ENCODE measurements around the gene ETV6.

ETV6 gene

DNA sequence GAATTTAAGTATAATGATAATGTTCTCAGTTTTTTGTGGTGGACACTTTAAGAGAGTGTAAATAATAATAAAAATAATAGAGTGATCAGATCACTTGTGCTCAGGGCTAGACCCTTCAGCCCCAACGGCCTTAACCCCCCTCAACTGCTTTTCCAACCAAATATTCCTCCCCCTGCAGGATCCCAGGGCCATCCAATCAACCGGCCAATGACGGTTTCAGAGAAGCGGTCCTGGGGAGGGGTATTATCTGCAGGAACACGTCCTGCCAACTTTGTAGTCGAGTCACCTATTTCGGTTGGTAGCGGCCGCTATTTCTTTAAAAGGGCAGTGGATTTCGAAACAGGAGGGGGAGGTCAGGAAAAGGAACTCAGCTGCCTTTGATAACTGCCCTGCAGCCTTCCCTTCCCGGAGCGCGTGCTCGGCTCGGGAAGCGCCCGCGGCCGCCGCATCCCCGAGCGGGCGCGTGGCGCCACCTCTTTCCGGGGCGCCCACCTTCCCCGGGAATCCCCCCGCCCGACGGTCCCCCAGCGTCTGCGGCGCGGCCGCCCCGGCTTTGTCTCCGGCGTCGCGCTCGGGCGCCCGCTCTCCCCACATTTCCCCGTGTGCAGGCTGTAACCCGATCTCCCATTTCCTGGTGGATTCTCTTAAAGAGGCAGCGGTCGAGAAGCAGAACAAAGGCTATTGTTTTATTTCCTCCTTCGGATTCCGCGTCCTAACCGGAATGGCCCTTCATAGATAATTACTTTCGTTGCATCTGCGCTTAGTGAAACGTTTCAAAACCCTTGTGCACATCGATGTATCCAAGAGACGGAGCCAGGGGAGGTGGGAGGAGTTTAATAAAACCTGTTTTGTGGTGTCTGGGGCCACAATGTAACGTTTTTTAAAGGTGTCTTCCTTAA, 711 bp upstream of the ETV6 start:
- peak; percentile 50 for DNase-seq

DNA sequence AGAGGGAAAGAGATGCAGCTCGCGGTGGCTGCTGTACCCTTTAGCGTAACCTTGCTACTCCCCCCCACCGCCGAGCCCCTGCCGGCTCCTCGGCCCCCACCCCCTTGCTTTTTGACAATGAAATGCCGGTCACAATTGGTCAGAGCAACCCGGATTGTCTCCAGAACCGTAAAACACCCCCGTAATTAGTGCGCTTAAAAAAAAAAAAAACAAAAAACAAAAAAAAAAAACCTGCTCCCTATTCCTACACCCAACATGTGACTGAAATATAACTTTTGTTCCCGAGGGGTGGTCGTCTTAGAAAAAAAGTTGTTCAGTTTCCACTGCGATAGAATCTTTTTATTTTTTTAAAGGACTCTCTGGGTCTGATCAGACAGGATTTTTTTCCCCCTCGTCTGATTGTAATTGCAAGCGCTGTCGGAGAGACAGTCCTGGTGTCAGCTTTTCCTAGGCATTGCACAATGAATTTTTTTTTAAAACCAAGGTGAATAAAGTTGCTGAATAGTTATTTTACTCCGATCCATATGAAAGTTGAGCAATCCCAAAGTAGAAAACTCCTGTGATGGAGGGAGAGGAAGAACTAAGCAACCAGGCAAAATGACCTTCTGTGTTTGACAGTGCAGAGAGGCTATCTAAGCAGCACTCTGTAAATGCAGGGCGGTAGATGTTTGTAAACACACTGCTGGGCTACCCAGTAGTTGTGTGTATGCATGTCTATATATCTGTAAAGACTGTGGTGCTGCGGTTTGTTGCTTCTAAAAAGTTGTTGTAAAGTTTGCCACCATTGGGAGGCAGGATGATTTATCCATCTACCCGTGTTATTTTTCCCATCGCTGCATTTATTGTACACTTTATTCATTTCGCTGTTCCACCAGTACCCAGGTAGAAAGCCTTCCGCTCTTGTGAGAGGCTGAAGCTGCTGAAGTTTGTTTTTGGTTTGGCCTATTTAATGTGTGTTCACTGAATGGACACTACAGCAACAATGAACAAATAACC, 1.1 kb downstream of the ETV6 start:
- no peak for DNase-seq

DNA sequence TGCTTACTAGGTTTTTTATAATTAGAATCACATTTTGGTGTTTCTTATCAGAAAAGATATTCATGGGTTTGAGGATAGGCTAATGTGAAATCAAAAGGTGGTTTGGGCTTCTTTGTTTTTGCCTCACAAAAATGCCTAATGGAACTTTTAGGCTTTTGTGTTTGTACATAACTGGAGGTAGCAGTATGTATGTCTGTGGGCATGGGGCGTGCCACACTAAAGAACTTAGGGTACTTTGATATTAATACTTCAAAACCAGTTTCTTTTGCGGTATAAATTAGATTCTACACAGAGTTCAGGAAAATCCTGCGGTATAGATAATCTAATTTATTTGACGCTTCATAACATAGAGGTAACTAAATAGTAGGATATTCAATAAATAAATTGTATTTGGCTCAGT, 1.9 kb downstream of the ETV6 start:
- no peak for DNase-seq

DNA sequence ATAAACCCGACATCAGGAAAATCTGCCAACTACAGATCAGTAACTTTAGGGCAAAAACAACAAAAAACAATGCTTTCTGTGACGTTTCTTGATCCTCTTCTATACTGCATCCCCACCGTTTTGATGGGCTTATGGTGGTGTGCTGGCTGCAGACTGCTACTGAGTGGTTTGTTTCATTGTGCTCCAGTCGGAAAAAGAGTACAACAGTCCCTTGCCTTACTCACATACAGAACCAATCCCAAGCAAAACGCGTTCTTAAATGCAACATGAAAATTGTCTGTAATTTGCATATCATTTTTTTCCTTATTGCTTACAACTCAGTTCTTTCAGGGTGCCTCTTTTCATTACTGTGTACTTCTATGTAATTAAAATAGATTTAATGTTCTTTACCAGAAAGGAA, 2.3 kb downstream of the ETV6 start:
- no peak for DNase-seq

DNA sequence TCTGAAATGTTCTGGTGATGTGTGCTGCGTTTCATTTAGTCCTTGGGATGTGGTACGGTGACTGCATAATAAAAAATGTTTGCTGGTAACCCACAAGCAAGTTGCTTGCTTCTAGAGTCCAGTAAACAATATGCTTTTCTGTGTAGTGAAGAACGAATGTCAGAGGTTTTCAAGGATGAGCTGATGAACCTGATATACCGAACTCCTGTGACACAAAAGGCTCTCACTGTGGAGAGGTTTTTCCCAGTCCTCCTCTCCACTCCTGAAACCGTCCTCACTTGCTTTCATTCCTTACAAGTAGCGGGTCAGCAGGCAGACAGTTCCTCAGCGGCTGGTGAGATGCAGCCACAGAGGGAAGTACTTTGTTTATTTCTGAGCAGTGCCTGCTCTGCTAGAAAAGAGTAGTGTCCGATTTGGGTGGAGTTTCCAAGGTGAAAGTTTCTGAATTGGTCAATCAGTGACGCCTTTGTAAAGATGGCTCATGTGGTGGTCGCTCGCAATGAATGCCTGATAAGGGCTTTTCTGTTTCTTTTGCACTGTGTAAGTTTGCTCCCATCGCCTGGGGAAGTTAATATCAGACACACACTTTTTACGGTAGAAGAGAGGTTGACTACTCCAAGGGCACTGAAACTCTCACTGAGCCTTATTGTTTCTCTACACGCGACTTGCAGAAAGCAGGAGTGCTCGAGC, 3.0 kb downstream of the ETV6 start:
- DNase-seq, result no peak

DNA sequence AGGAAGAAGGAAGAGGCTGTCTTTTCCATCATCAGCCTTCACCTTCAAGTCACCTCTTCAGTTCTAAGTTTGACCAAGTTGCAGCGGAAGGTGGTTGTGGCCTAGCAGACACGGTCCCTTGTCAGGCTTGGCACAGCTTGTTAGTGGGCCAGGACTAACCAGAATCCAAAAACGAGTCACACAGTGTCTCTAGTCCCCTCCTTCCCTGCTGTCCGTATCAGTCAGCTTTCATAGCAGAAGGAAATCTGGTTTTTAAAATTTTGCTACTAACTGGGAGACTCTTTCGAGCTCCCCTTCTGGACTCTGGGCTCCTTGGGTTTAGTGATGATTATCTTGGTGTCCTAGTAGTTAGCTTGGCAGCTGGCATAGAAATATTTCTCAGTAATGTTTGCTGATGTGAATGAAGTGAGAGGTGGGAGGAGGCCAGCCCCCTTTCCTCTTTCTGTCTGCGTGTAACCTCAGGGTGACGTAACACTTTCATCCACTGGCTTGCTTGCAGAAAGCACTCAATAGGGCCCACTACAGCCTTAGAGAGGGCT, 3.8 kb downstream of the ETV6 start:
- no peak for DNase-seq

DNA sequence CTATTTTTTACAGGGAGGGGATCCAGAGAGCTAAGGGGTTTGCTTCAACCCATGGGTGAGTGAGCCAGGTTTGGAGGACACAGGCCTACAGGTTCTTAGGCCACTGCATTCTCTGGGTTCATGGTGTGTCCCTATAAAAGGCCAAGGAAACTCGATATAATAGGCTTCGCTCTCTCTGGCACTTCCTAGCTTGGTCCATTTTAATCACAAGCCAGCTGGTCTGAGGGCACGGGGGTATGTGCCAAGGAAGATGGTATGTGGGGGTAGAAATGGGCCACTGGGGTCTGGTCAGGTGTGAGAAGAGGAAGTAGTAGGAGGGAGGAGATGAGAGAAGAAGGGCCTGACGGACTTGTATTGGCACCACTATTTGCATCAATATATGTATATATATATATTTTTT, 4.9 kb downstream of the ETV6 start:
- no peak for DNase-seq

DNA sequence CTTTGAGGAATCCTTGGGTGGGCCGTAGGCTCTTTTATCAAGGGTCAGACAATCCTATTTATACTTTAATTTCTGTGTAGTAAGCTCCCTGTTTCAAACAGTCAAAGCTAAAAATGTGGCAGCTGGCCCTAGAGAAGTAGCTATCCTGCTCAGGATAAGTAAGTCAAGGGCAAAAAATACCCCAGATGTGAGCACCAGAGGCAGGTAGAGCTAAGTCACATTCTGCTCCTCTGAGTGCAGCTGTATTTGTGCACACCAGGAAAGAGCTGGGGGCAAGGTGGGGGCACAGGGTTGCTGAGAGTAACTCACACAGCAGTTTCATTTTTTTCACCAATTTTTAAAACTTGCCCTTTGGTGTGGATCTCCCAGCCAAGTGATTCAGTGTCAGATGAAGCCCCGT, 5.3 kb downstream of the ETV6 start:
- no peak for DNase-seq

DNA sequence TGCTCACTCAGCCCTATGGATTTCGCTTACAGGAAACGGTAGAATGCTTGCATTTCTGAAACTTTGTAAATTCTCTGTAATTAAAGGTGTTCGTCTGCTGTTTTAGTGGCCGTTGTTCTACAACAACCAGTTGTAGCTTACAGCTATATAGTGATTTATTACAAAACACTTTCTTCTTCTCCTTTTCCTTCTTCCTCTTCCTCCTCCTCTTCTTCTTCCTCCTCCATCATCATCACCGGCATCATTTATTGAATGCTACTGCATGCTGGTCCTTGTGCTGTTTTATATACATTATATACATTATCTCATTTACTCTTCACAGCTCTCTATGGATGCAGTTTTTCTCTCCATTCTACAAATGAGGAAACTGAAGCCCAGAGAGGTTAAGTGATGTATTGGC, 6.4 kb downstream of the ETV6 start:
- no peak for DNase-seq

DNA sequence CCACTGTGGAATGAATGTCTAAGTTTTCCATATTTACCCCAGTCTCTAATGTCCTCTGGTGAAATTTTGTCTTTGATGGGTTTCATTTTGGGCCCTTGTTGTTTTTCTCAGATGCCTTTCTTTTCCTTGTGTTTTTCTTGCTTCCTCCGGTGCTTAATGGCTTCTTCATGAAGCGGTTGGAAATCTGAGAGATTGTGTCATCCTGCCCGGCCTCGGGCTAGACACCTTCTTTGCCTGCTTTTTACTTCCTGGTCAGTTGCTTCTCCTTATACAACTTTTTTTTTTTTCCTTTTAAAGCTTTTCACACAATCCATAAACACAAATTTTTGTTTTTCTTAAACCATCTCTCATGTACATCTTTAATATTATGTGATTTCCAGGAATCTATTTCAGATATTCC, 7.1 kb downstream of the ETV6 start:
- no peak for DNase-seq

DNA sequence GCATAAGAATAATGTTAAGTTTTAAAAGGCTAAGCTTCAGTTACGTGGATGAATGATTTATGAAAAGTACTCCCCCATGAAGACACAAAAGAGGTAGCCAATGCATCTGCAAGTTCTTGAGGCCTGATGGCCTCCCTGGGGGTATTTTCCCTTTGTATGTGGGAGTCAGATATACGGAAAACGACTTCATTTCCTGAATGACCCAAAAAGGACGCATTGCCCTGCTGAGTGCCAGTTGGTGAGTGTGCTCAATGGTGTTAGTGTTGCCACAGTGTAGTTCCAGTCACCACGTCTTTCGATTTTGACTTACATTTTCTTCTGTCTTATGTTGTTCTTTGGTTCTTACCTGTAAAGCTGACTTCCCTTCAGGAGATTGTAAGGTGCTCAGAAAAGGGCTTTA, 8.0 kb downstream of the ETV6 start:
- no peak for DNase-seq

DNA sequence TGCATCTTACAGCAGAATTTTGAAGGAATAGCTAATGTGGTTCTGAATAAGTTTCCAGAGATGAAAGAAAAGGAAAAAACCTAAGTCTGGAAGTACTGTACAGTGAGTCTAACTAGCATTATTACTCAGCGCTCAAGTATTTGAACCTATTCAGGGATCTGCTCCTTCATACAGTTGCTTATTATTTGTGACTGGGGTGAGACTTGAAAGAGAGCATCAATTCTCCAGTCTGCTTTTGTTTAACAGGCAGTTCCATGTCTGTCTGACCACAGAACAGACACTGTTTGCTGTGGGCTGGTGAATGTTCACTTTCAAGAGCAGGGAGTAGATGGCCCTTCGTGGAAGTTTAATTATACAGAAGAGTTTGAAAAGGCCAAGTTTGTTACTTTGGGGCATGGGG, 9.3 kb downstream of the ETV6 start:
- no peak for DNase-seq

DNA sequence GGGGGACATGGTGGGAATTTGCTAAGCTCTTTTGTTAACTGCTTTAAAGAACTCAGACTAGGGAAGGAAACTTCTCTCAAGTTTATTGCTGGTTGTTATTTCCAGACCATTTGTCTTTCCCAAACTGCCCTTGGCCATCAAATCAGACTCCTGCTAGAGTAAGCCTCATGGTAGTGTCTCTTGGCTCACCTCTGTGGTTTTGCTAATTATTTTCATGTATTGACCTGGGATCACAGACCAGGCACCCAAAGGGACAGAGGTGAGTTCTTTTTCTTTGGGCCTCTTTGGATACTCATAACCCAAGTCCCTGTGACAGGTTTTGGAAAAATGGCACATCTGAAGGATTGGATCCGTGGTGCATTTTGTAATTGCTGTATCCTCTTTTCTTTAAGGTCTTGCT, 11.2 kb downstream of the ETV6 start:
- DNase-seq, result no peak

DNA sequence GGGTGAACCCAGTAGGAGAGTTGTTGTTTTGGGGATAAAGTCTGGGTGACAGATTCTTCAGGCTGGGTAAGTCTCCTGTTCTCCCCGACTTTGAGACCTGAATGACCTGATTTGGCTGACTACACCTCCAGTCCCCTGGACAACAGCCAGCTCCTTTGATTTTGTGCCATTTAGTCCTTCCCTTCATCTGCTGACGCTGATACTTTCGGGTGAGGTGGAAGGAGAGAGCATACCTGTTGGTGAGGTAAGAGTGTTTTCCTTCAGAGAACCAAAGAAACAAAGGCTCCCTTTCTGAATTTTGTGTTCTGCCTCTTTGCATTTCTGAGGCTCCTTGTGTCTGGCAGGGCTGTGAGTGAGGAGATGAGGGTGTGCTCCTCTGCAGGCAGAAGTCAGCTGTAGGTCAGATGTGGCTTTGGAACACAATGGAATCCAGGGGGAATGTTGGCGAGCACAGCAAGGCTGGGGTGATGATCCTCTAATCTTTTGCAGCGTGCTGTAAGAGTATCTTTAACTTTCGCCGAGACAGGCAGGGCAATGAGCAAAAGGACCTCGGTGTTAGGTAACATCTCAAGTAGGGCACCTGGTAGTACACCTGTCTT, 12.1 kb downstream of the ETV6 start:
- DNase-seq, result no peak

DNA sequence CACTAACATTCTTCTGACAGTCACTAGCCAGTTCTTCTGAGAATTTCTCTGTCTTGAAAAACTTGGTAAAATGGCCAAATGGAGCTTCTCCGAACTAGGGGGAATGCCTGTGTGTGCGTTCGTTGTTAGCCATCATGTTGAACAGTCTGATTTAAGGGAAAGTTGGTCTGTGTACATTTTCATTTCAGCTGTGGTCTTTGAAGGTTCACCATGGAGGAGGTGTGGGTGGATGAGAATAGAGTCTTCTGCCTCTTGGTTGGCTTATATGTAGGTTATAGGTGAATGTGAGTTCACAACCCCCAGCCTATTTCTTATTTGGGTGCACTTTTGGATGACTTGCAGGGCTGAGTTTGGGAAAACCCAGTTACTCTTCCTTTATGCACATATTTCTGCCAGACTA, 12.9 kb downstream of the ETV6 start:
- no peak for DNase-seq

DNA sequence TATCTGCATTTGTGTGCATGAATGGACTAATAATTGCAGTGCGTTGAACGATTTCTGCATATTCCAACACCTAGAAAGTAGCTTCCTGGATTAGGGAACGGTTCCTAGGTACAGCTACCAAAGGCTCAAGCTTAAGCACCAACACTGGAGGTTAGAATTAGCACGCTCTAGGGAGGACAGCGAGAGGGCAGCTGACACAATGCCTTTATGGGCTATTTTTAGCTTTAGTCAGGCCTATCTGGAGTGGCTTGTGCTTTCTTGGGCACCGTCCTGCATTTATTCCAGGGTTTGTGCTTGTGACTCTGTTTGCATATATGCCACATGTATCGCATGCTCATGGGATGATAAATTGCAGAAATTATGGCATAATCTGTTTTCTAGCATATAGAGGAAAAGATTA, 13.7 kb downstream of the ETV6 start:
- no peak for DNase-seq

DNA sequence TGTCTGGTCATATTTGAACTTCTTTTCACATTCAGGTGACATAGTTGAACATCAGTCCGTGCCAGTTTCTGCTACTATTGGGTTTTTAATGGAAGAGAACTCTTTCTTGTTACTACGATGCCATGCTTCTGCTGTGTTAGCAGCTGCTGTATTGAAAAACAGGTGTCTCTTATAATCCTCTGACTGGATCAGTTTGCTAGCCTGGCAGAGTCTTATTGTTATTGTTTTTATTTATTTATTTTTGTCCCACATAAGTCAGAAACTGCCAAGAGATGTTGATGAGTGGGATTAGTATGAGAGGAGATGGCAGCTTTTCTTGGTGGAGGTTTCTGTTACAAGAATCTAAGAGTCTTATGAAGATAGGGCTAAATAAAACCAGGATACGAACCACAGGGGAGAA, 14.6 kb downstream of the ETV6 start:
- no peak for DNase-seq

DNA sequence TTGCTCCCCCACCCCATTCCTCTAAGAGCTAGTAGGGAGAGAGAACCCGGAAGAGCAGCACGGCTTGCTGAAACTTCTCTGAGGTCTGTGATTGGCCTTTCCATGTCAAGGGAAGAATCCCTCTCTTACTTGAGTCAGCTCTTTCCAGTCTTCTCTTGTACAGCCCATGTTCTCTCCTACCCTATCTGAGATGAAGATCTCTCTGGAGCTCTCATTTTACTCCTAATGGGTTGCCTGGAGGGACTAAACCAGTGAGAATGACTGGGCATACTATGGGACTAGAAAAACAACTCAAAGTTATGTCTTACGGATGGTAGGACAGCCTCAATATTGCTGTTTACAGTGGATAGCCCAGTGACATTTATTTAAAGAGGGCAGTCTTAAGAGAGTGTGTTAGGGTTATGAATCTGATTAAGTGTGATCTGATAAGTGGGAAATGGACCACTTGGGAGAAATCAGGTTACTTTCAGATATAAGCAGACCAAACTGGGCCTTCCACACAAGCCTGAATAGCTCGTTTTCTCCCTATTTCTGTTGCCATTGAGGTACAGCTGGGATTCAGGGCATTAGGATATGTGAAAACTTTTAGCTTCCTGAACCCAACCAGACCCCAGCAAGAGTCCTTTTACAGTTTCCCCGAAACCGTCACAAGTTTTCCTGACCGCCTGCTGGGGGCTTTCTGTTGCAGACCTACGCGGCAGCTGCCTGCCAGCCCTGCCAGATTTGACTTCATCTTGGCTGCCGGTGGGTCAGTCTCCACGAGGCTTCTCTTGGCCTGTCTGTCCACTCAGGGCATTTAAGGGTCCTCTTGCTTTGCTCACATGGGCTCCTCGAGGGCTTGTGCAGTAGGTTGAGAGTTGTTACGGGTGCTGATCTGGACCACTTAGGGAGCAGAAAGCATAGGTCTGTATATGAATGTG, 16.9 kb downstream of the ETV6 start:
- no peak for DNase-seq

DNA sequence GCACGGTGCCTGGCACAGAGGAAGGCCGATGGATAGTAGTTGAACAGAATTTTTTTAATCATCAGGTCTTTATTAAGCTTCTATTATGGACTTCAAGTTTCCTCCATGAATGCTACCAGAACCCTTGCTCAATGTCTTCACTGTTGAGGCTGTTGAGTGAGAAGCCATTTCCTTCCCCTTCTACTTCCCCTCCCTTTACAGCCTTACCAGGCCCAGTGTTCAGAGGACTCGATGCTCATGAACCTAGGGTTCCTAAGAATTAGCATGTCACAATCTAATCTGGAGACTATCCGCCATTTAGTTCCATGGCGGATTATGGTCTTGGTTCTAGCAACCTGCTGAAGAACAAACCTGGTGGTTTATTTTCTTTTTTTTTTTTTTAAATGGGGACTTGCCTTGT, 17.7 kb downstream of the ETV6 start:
- DNase-seq, result no peak

DNA sequence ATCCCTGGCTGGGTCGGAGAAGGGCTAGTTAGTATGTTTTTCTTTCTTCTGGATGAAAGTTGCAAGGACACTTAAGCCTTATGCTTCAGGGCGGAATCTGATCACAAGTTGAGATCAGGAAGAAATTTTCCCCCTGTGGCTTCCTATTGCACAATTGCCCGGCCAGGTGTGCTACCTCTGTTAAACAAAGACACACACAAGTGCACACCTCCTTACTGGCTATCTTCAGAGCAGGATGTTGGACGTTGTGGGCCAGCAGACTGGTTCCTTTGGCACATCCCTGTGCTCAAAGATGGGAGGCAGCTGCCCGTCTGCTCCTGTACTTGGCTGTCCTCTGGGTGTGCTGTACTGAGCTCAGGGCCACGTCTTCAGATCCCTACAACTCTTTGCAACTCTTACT, 19.1 kb downstream of the ETV6 start:
- no peak for DNase-seq

DNA sequence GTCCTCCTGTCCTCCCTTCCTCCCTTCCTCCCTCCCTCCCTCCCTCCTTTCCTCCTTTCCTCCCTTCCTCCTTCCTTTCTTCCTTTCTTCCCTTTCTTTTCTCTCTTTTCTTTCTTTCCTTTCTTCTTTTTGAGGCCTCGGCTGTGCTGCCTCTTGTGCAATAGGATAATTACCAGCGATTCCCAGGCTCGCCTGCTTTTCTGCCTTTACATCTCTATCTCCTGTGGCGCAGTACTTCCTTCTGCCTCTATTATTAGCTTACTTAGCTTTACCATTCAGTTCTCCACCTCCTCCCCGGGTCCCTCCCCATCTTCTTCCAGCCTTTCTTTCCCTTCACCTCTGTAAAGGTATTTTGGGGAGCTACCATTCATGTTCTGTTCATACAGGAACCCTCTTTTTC, 19.9 kb downstream of the ETV6 start:
- DNase-seq, result no peak
